Gastrocnemius medialis (tissue), 4 donors: ENCODE measurements around the gene PCK2. TPM values are rescaled to one million over a fixed set of nuclear protein-coding genes. Genes with fewer than 3 reads are reported as not detected.

Experiments used
- ATAC-seq, 2 donors: fragments of 150-250 bp; one replicate each; pipeline ENCODE4 v1.9.1; 2016
- DNase-seq, 2 donors: peaks; one replicate each; pipeline ENCODE4 v3.0.0-alpha.2; 2019
- H3K27ac ChIP-seq, 4 donors: fragments of 200-600 bp; sonication (generic); 1 replicate in 1 of 4; 2 replicates in 3 of 4; pipeline ENCODE4 v1.5.1; 2016 to 2018; ENCODE audit warnings: mild to moderate bottlenecking in 2 of 4, moderate library complexity in 1 of 4
- H3K27me3 ChIP-seq, 3 donors: fragments of 200-600 bp; sonication (generic) in 2 of 3; 1 replicate in 1 of 3; 2 replicates in 2 of 3; pipeline versions ENCODE4 v1.5.1 to v1.6.0; 2016 to 2019; ENCODE audit warnings: mild to moderate bottlenecking in 1 of 3, moderate library complexity in 1 of 3
- H3K36me3 ChIP-seq, 2 donors: fragments of 200-600 bp; sonication (generic) in 1 of 2; one replicate each; pipeline ENCODE4 v1.5.1; 2017 to 2018
- H3K4me1 ChIP-seq, 2 donors: fragments of 200-600 bp; sonication (generic) in 1 of 2; one replicate each; pipeline ENCODE4 v1.5.1; 2016 to 2017; ENCODE audit warnings: mild to moderate bottlenecking in 2 of 2
- H3K4me3 ChIP-seq, 4 donors: fragments of 200-600 bp; sonication (generic) in 3 of 4; 1 replicate in 1 of 4; 2 replicates in 3 of 4; pipeline ENCODE4 v1.5.1; 2016 to 2019; ENCODE audit warnings: mild to moderate bottlenecking in 2 of 4
- H3K9me3 ChIP-seq, 3 donors: fragments of 200-600 bp; sonication (generic) in 2 of 3; 1 replicate in 1 of 3; 2 replicates in 2 of 3; pipeline ENCODE4 v1.5.1; 2016 to 2019
- CTCF ChIP-seq, 5 experiments: fragments of 450-650 bp in 3 of 5; fragments of 200-600 bp in 2 of 5; sonication (generic) in 2 of 5; IDR thresholded peaks in 4 of 5; conservative IDR thresholded peaks in 1 of 5; 1 replicate in 4 of 5; 2 replicates in 1 of 5; pipeline ENCODE4 v1.5.1; 2016 to 2019; ENCODE audit warnings: antibody characterized with exemption in 5 of 5, mild to moderate bottlenecking in 3 of 5, moderate library complexity in 3 of 5
- POLR2A ChIP-seq, 2 donors: fragments of 450-650 bp; IDR thresholded peaks; one replicate each; pipeline ENCODE4 v1.6.1; 2017; ENCODE audit warnings: antibody characterized with exemption in 2 of 2, mild to moderate bottlenecking in 2 of 2, moderate library complexity in 2 of 2
- in situ Hi-C, 4 donors: fragments of 200-750 bp; cut with MboI; loops; one replicate each; pipeline versions ENCODE4 v1.15.0 to v1.8.0; 2017; ENCODE audit warnings: low sequenced_read_pairs in 4 of 4
- intact Hi-C: fragments of 100-400 bp; cut with DNase I; formaldehyde crosslinking; loops from one replicate; pipeline ENCODE4 v1.15.1; 2023; ENCODE audit warnings: low total_unique reads
- total RNA-seq, 4 donors: library from RNA; depleted of rRNA; stranded (reverse); fragments of >200 nt; gene quantifications; one replicate each; pipeline versions ENCODE4 v1.1.0 to v1.2.3, GENCODE V29; 2016

PCK2 gene
- total RNA-seq, 4 donors from 2014 or later: 1.9 to 9.8 (median 3.6) TPM

- ATAC-seq (no peak), DNase-seq (no peak)
- no peaks in the 10 kb centered on the region for H3K9me3 ChIP-seq
- TF ChIP-seq POLR2A (IDR thresholded peaks at IDR 0.05) (no peak), CTCF (IDR thresholded peaks at IDR 0.05 in 4 of 5, conservative IDR thresholded peaks at IDR 0.05 in 1 of 5) (no peak)
- H3K4me1 ChIP-seq: peaks cover 0 to 10% of the 10 kb centered on the region in 2 donors
- no peaks in the 10 kb centered on the region for H3K36me3 ChIP-seq
- in situ Hi-C loops (no loop called here), intact Hi-C loops (no loop called here)
- H3K27ac ChIP-seq: no peak overlapping the region
- no peak overlapping the region for H3K4me3 ChIP-seq
- H3K27me3 ChIP-seq: peaks cover 6 to 9% (median 6%) of the 10 kb centered on the region in 3 donors
Observed at GRCh38 chr14:24078146-24078545, 16.0 kb upstream of the PCK2 start.

GRCh38 chr14:24079491-24080141 lies 14.5 kb upstream of the PCK2 start:
- Histone ChIP-seq H3K9me3 (no peaks in the 10 kb centered on the region), H3K27ac (no peak overlapping the region), H3K27me3 (no peaks in the 10 kb centered on the region), H3K36me3 (no peaks in the 10 kb centered on the region), H3K4me3 (no peak overlapping the region), H3K4me1 (peaks cover 0 to 10% of the 10 kb centered on the region in 2 donors)
- in situ Hi-C loops (no loop called here), intact Hi-C loops (no loop called here)
- TF ChIP-seq POLR2A (IDR thresholded peaks at IDR 0.05) (no peak), CTCF (IDR thresholded peaks at IDR 0.05 in 4 of 5, conservative IDR thresholded peaks at IDR 0.05 in 1 of 5) (no peak)
- ATAC-seq (no peak), DNase-seq (no peak)

GRCh38 chr14:24080142-24080530 lies 14.0 kb upstream of the PCK2 start:
- Histone ChIP-seq H3K4me3 (no peak overlapping the region), H3K36me3 (no peaks in the 10 kb centered on the region), H3K9me3 (no peaks in the 10 kb centered on the region), H3K4me1 (peaks cover 0 to 10% of the 10 kb centered on the region in 2 donors), H3K27me3 (no peaks in the 10 kb centered on the region), H3K27ac (no peak overlapping the region)
- ATAC-seq (no peak), DNase-seq (no peak)
- in situ Hi-C loops: no loop called here
- TF ChIP-seq CTCF (IDR thresholded peaks at IDR 0.05 in 4 of 5, conservative IDR thresholded peaks at IDR 0.05 in 1 of 5) (no peak), POLR2A (IDR thresholded peaks at IDR 0.05) (no peak)
- intact Hi-C loops: no loop called here

- Histone ChIP-seq H3K9me3 (no peaks in the 10 kb centered on the region), H3K4me1 (peaks cover 0 to 10% of the 10 kb centered on the region in 2 donors), H3K36me3 (no peaks in the 10 kb centered on the region), H3K27ac (peak overlapping the region in 1 of 4 donors; percentile 23), H3K4me3 (peak overlapping the region; percentile 54 to 76 (median 64)), H3K27me3 (no peaks in the 10 kb centered on the region)
- ATAC-seq: peak; percentile 78 to 82
- intact Hi-C loops (no loop called here), in situ Hi-C loops (no loop called here)
- TF ChIP-seq CTCF (IDR thresholded peaks at IDR 0.05 in 4 of 5, conservative IDR thresholded peaks at IDR 0.05 in 1 of 5): no peak
- no peak for TF ChIP-seq POLR2A (IDR thresholded peaks at IDR 0.05)
- no peak for DNase-seq
Observed at GRCh38 chr14:24080888-24081738, 13.0 kb upstream of the PCK2 start.
